Stimulated activated naive B cell treated with anti-CD40 and anti-IgM and Interleukin-4, amounts not matched to agents 10 μg/mL and 1 μg/mL and 100 μg/mL, for 72 hours (primary cell): ENCODE results near the gene KLK4.

ENCODE experiments used
- ATAC-seq, 2 donors: fragments of 150-1000 bp; cut with Tn5 transposase; replicated peaks; 2 replicates each; pipeline ENCODE4 v1.10.0; 2021; ENCODE audit warnings: moderate library complexity in 1 of 2
- DNase-seq: peaks from one replicate; pipeline ENCODE4 v3.0.0; 2021
- H3K27ac Mint-ChIP-seq: one replicate; pipeline ENCODE4 v1.8.0; 2022; ENCODE audit warnings: mild to moderate bottlenecking, mixed read lengths
- H3K27me3 Mint-ChIP-seq, 2 donors: one replicate each; pipeline ENCODE4 v1.8.0; 2022; ENCODE audit warnings: mixed read lengths in 2 of 2
- H3K36me3 Mint-ChIP-seq, 2 donors: one replicate each; pipeline ENCODE4 v1.8.0; 2022; ENCODE audit warnings: mixed read lengths in 2 of 2, mild to moderate bottlenecking in 1 of 2
- H3K4me1 Mint-ChIP-seq, 2 donors: one replicate each; pipeline ENCODE4 v1.8.0; 2022; ENCODE audit warnings: mixed read lengths in 2 of 2, mild to moderate bottlenecking in 1 of 2
- H3K4me3 Mint-ChIP-seq, 2 donors: one replicate each; pipeline ENCODE4 v1.8.0; 2022; ENCODE audit warnings: mild to moderate bottlenecking in 2 of 2, mixed read lengths in 2 of 2, moderate library complexity in 1 of 2
- H3K9me3 Mint-ChIP-seq, 2 donors: one replicate each; pipeline ENCODE4 v1.8.0; 2022; ENCODE audit warnings: mixed read lengths in 2 of 2, mild to moderate bottlenecking in 1 of 2

The KLK4 gene

DNA sequence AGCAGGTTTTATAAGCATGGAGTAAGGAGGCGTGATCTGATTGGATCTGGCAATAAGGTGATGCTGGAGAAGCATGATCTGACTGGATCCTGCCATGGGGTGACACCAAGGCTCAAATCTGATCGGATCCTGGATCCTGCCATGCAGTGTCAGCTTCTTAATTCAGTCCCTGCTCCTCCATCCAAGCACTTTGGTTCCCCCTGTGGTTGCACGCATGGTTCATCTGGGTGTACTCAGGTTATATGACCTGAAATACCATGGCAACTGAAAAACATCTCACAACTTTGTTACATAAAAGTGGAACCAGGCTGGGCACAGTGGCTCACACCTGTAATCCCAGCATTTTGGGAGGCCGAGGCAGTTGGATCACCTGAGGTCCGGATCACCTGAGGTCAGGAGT lies 17.6 kb upstream of the KLK4 start:
- Mint-ChIP-seq H3K27me3 (peaks cover 56 to 61% of the 10 kb centered on the region in 2 donors), H3K27ac (no peak overlapping the region), H3K9me3 (no peaks in the 10 kb centered on the region), H3K4me1 (no peaks in the 10 kb centered on the region), H3K4me3 (no peak overlapping the region), H3K36me3 (no peaks in the 10 kb centered on the region)
- DNase-seq (no peak), ATAC-seq (no peak)

- H3K36me3 Mint-ChIP-seq = no peaks in the 10 kb centered on the region
- no peak overlapping the region for H3K27ac Mint-ChIP-seq
- peaks cover 48 to 51% of the 10 kb centered on the region in 2 donors for H3K27me3 Mint-ChIP-seq
- no peak for ATAC-seq
- H3K9me3 Mint-ChIP-seq = no peaks in the 10 kb centered on the region
- no peak for DNase-seq
- H3K4me3 Mint-ChIP-seq = no peak overlapping the region
- peaks cover 9 to 11% of the 10 kb centered on the region in 2 donors for H3K4me1 Mint-ChIP-seq
Observed at GRCh38 chr19:50926144-50926543, 14.9 kb upstream of the KLK4 start.

- H3K27me3 Mint-ChIP-seq = peaks cover 45 to 51% of the 10 kb centered on the region in 2 donors
- H3K36me3 Mint-ChIP-seq = no peaks in the 10 kb centered on the region
- ATAC-seq (no peak), DNase-seq (no peak)
- H3K4me3 Mint-ChIP-seq = no peak overlapping the region
- peaks cover 9 to 11% of the 10 kb centered on the region in 2 donors for H3K4me1 Mint-ChIP-seq
- H3K27ac Mint-ChIP-seq = no peak overlapping the region
- no peaks in the 10 kb centered on the region for H3K9me3 Mint-ChIP-seq
Observed at GRCh38 chr19:50925734-50926133, 14.5 kb upstream of the KLK4 start.

- Mint-ChIP-seq H3K9me3 (no peaks in the 10 kb centered on the region), H3K27me3 (peaks cover 40 to 48% of the 10 kb centered on the region in 2 donors), H3K4me3 (no peak overlapping the region), H3K36me3 (no peaks in the 10 kb centered on the region), H3K4me1 (peaks cover 9 to 11% of the 10 kb centered on the region in 2 donors), H3K27ac (no peak overlapping the region)
- no peak for ATAC-seq
- no peak for DNase-seq
Observed at GRCh38 chr19:50924586-50924985, 13.4 kb upstream of the KLK4 start.

DNA sequence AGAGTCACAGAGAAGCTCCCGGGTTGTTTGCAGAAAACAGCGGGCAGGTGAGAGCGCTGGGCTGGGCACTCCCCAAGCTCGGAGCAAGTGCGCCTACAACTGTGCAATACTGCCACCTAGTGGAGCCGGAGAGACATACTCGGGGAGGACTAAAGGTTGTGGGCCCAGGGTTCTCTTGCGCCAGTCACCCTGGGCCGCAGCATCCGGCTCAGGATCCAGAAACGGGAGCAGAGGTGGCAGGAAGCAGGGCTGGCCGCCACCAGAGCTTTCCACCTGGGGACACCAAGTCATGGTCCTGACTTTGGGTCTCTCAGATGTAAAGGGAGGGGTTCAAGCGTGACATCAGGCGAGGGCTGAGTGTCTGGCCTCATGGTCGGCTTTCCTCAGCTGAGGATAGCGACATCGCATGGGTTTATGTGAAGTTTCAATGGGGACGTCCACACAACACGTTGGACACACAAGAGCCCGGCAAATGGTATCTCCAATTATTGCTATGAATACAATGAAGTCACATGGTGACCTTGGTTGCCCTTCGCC lies 11.2 kb upstream of the KLK4 start:
- H3K27ac Mint-ChIP-seq = no peak overlapping the region
- no peaks in the 10 kb centered on the region for H3K9me3 Mint-ChIP-seq
- H3K4me1 Mint-ChIP-seq = peaks cover 9 to 11% of the 10 kb centered on the region in 2 donors
- H3K36me3 Mint-ChIP-seq = no peaks in the 10 kb centered on the region
- H3K27me3 Mint-ChIP-seq = peaks cover 35 to 49% of the 10 kb centered on the region in 2 donors
- peak; percentile 99 to 100 for ATAC-seq
- H3K4me3 Mint-ChIP-seq = peak overlapping the region in 1 of 2 donors; percentile 20
- DNase-seq = peak; percentile 68

DNA sequence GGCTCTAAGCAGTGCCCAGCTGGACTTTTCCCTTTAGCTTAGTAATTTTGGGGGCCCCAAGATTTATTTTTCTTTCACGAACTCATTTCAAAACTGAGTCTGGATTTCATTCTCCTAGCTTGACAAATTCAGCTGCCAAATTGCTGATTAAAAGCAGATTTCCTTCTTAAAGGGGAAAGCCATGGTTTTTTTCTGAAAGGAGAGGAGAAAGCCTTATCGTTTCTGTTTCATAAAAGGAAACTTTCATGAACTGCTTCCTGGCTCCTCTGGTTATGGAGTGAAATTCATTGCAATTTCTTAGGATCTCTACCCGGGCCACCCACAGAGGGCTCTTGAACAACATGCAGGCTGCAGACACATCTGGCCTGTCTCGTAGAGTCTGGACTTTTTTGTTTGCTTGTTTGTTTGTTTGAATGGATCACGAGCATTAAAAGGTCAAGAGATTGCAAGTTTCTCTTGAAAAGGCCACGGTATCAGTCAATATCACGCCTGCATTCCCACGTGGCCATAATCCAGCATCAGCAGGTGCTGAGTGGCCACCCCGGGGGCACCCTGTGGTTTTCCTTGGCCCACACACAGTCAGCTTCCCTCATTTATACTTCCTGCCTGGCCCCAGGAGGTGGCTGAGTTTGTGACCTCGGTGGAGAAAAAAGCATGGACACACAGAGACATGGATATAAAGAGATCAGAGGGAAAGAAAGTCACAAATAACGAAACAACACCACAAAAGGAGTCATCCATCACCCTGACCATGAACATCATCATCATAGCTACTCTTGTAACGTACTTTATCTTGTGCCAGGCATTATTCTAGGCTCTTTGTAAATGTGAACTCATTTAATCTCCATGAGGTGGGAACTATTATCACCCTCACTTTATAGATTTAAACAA lies 10.5 kb upstream of the KLK4 start:
- Mint-ChIP-seq H3K27me3 (peaks cover 35 to 51% of the 10 kb centered on the region in 2 donors), H3K36me3 (no peaks in the 10 kb centered on the region)

DNA sequence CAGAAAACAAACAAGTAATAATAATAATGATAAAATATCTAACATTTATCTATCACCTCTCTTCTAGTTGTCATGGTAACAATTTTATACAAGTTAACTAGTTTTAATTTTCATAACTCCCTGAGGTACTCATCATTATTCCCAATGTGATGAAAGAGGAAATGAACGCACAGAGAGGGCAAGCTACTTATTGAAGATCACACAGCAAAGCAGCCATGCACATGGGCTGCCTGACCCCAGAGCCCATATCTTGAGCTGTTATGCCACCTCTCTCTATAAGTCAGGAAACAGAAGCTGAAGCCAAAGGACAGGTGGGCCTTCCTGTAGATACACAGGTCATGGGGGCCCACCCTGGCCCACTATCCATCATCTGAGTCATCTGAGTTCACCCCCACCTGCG lies 4.9 kb upstream of the KLK4 start:
- Mint-ChIP-seq H3K4me3 (no peak overlapping the region), H3K27me3 (peaks cover 26 to 29% of the 10 kb centered on the region in 2 donors), H3K27ac (no peak overlapping the region), H3K36me3 (no peaks in the 10 kb centered on the region), H3K4me1 (no peaks in the 10 kb centered on the region), H3K9me3 (no peaks in the 10 kb centered on the region)
- no peak for ATAC-seq
- no peak for DNase-seq

More for the DNA sequence above, 10.5 kb upstream of the KLK4 start:
- DNase-seq (no peak), ATAC-seq (peak; percentile 61 to 68)
- no peaks in the 10 kb centered on the region for H3K9me3 Mint-ChIP-seq
- H3K4me3 Mint-ChIP-seq = peak overlapping the region; percentile 14 to 20
- H3K27ac Mint-ChIP-seq = no peak overlapping the region
- peaks cover 9 to 11% of the 10 kb centered on the region in 2 donors for H3K4me1 Mint-ChIP-seq

GRCh38 chr19:50912727-50913716 lies 1.8 kb upstream of the KLK4 start:
- Mint-ChIP-seq H3K27ac (no peak overlapping the region), H3K36me3 (no peaks in the 10 kb centered on the region), H3K27me3 (peaks cover 6 to 45% of the 10 kb centered on the region in 2 donors), H3K4me3 (no peak overlapping the region), H3K4me1 (peaks cover 11 to 16% of the 10 kb centered on the region in 2 donors), H3K9me3 (no peaks in the 10 kb centered on the region)
- ATAC-seq (peak; percentile 58 to 61), DNase-seq (no peak)

DNA sequence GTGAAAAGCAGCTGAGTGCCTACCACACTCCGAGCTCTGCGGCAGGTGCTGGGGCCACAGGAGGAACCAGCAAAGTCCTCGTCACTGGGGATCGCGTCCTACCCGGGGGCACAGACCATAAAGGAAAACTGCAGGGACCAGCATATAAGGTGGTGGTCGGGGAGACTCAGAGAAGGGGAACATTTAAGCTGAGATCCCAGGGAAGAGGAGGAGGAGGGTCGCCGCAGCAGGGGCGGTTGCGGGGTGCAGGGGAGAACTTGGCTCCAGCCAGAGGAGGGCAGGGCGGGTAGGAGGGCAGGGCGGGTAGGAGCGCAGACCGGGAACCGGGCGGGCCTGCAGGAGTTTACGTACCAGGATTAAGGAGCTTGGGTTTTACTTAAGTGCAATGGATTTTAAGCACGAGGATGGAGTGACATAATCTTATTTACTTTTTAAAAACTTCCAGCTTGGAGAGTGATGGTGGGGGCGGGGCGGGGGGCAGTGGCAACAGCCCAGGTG lies 956 bp upstream of the KLK4 start:
- Mint-ChIP-seq H3K27ac (no peak overlapping the region), H3K27me3 (peaks cover 4 to 53% of the 10 kb centered on the region in 2 donors), H3K36me3 (no peaks in the 10 kb centered on the region), H3K4me1 (peaks cover 11 to 17% of the 10 kb centered on the region in 2 donors), H3K9me3 (no peaks in the 10 kb centered on the region), H3K4me3 (no peak overlapping the region)
- DNase-seq (no peak), ATAC-seq (no peak)

GRCh38 chr19:50910722-50911121 lies 473 bp downstream of the KLK4 start:
- Mint-ChIP-seq H3K4me1 (peaks cover 12 to 17% of the 10 kb centered on the region in 2 donors), H3K27ac (no peak overlapping the region), H3K9me3 (no peaks in the 10 kb centered on the region), H3K4me3 (no peak overlapping the region), H3K27me3 (peaks cover 6 to 62% of the 10 kb centered on the region in 2 donors), H3K36me3 (no peaks in the 10 kb centered on the region)
- no peak for ATAC-seq
- no peak for DNase-seq

DNA sequence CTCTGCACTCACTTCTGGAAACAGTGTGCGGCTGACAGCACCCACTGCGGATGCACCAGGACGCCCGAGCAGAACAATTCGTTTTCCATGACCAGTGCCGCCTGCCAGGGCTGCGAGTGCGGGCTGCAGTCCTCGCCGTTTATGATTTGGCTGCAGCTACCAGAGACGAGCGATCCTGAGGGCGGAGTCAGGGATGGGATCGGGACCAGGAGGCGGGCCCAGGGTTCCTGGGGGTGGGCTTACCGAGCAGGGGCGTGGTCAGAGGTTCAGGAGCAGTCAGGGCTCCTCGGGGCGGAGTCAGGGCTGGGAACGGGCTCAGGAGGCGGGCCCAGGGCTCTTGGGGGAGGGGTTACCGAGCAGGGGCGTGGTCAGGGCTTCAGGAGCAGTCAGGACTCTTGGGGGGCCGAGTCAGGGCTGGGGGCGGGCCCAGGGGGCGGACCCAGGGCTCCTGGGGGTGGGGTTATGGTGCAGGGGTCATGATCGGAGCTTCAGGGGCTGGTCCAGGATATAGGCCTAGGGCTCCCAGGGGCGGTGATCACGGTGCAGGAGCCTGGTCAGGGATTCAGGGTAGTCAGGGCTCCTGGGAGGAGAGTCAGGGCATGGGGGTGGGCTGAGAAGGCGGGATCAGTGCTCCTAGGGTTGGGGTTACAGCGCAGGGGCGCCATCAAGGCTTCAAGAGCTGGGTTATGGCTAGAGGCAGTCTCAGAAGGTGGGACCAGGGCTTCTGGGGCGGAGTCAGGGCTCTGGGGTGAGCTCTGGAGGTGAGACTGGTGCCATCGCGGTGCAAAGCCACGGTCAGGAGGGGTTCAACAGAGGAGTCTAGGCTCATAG lies 1.7 kb downstream of the KLK4 start:
- ATAC-seq (peak; percentile 59 to 71), DNase-seq (no peak)
- no peaks in the 10 kb centered on the region for H3K36me3 Mint-ChIP-seq
- H3K27ac Mint-ChIP-seq = no peak overlapping the region
- peaks cover 12 to 17% of the 10 kb centered on the region in 2 donors for H3K4me1 Mint-ChIP-seq
- peaks cover 6 to 63% of the 10 kb centered on the region in 2 donors for H3K27me3 Mint-ChIP-seq
- H3K4me3 Mint-ChIP-seq = peak overlapping the region; percentile 69 to 74
- no peaks in the 10 kb centered on the region for H3K9me3 Mint-ChIP-seq

GRCh38 chr19:50908336-50908735 lies 2.9 kb downstream of the KLK4 start:
- H3K4me1 Mint-ChIP-seq = peaks cover 12 to 17% of the 10 kb centered on the region in 2 donors
- H3K4me3 Mint-ChIP-seq = no peak overlapping the region
- H3K27ac Mint-ChIP-seq = no peak overlapping the region
- DNase-seq = no peak
- H3K27me3 Mint-ChIP-seq = peaks cover 6 to 67% of the 10 kb centered on the region in 2 donors
- H3K36me3 Mint-ChIP-seq = no peaks in the 10 kb centered on the region
- ATAC-seq = no peak
- no peaks in the 10 kb centered on the region for H3K9me3 Mint-ChIP-seq

DNA sequence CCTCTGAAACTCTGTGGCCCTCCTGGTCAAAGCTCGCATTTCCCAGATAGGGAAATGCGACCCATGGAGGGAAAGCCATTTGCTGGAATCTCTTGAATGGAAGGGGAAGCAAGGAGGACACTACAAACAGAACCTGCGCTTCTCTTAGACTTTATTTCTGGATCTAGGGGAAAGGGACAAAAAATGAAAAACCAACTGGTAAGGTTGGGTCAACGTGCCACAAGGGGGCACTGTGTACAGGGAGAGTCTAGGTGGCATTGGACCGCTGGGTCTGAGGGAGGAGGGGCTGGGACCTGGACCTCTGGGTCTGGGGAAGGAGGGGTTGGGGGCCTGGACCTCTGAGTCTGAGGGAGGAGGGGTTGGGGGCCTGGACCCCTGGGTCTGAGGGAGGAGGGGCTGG lies 5.0 kb downstream of the KLK4 start:
- ATAC-seq = no peak

More for the DNA sequence above, 5.0 kb downstream of the KLK4 start:
- no peak for DNase-seq
- no peak overlapping the region for H3K4me3 Mint-ChIP-seq
- H3K36me3 Mint-ChIP-seq = no peaks in the 10 kb centered on the region
- H3K27me3 Mint-ChIP-seq = peaks cover 12 to 57% of the 10 kb centered on the region in 2 donors
- no peaks in the 10 kb centered on the region for H3K9me3 Mint-ChIP-seq
- no peak overlapping the region for H3K27ac Mint-ChIP-seq
- peaks cover 12 to 17% of the 10 kb centered on the region in 2 donors for H3K4me1 Mint-ChIP-seq
